Effector memory CD8-positive, alpha-beta T cell (primary cell): Measurements from ENCODE around the gene PACRG.

Source experiments
- ATAC-seq: fragments of 150-1000 bp; cut with Tn5 transposase; replicated peaks from 2 replicates; pipeline ENCODE4 v1.10.0; 2021; ENCODE audit warnings: mild to moderate bottlenecking, moderate library complexity
- DNase-seq, 3 experiments: peaks; one replicate each; pipeline ENCODE4 v3.0.0; 2021
- H3K27ac Mint-ChIP-seq, 2 donors: one replicate each; pipeline ENCODE4 v1.8.0; 2022; ENCODE audit warnings: mild to moderate bottlenecking in 2 of 2, mixed read lengths in 2 of 2, moderate library complexity in 2 of 2
- H3K27me3 Mint-ChIP-seq, 2 donors: one replicate each; pipeline ENCODE4 v1.8.0; 2022; ENCODE audit warnings: mixed read lengths in 2 of 2
- H3K36me3 Mint-ChIP-seq: one replicate; pipeline ENCODE4 v1.8.0; 2022; ENCODE audit warnings: mild to moderate bottlenecking, moderate library complexity, mixed read lengths; ENCODE audit not compliant: insufficient read depth
- H3K4me1 Mint-ChIP-seq, 2 donors: one replicate each; pipeline ENCODE4 v1.8.0; 2022; ENCODE audit warnings: low read depth in 2 of 2, mixed read lengths in 2 of 2
- H3K4me3 Mint-ChIP-seq, 2 donors: one replicate each; pipeline ENCODE4 v1.8.0; 2022; ENCODE audit warnings: mild to moderate bottlenecking in 2 of 2, mixed read lengths in 2 of 2, moderate library complexity in 2 of 2
- H3K9me3 Mint-ChIP-seq, 2 donors: one replicate each; pipeline ENCODE4 v1.8.0; 2022; ENCODE audit warnings: mixed read lengths in 2 of 2

PACRG gene

DNA sequence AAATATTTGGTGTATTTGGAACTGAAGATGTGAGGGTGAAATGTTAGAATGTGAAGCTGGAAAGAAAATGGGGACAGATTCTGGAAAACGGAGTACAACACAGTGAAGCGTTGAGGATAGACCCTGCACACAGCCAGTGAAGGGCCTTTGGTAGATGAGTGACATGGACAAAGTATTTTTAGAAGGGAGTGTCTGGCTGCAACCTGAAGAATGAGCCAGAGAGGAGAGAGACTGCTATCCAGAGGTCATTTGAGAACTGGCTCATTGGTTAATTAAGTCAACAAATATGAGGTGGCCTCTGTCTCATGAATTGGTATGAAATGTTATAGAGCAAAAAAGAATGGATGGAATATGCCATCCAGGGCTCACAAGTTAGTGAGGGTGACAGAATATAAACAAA lies 310.5 kb downstream of the PACRG start:
- Mint-ChIP-seq H3K4me3 (no peak overlapping the region), H3K27me3 (no peaks in the 10 kb centered on the region), H3K4me1 (no peaks in the 10 kb centered on the region), H3K9me3 (no peaks in the 10 kb centered on the region), H3K27ac (no peak overlapping the region), H3K36me3 (no peaks in the 10 kb centered on the region)
- ATAC-seq (no peak), DNase-seq (no peak)

DNA sequence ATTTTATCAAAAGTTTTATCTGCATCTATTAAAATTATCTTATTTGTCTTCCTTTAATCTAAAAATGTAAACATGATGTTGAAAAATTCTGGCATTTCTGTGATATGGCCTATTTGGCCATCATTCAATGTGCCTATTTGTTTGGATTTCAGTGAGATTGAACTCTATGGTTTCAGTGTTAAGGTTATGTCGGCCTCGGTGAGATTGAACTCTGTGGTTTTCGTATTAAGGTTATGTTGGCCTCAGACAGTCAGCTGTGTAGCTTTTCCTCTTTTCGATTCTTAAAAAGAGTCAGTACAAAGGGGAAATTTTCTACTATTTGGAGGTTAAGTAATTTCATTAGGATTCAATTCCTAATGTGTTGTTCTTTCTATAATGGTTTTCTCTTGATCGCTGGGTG lies 320.6 kb downstream of the PACRG start:
- DNase-seq (no peak), ATAC-seq (no peak)
- H3K36me3 Mint-ChIP-seq: no peaks in the 10 kb centered on the region
- H3K27ac Mint-ChIP-seq: no peak overlapping the region
- no peak overlapping the region for H3K4me3 Mint-ChIP-seq
- H3K9me3 Mint-ChIP-seq: peaks cover 5 to 6% of the 10 kb centered on the region in 2 donors
- no peaks in the 10 kb centered on the region for H3K27me3 Mint-ChIP-seq
- H3K4me1 Mint-ChIP-seq: no peaks in the 10 kb centered on the region

GRCh38 chr6:163053667-163054344 lies 326.0 kb downstream of the PACRG start:
- no peak for DNase-seq
- Mint-ChIP-seq H3K36me3 (no peaks in the 10 kb centered on the region), H3K27ac (no peak overlapping the region), H3K27me3 (no peaks in the 10 kb centered on the region), H3K9me3 (peaks cover 6% of the 10 kb centered on the region in 2 donors), H3K4me3 (no peak overlapping the region), H3K4me1 (no peaks in the 10 kb centered on the region)
- ATAC-seq: no peak

- Mint-ChIP-seq H3K36me3 (no peaks in the 10 kb centered on the region), H3K27me3 (no peaks in the 10 kb centered on the region), H3K9me3 (peaks cover 6% of the 10 kb centered on the region in 2 donors), H3K4me1 (no peaks in the 10 kb centered on the region), H3K4me3 (no peak overlapping the region), H3K27ac (no peak overlapping the region)
- no peak for ATAC-seq
- DNase-seq: no peak
These were observed 326.9 kb downstream of the PACRG start for GRCh38 chr6:163054641-163055040.

GRCh38 chr6:163057260-163057659 lies 329.5 kb downstream of the PACRG start:
- Mint-ChIP-seq H3K36me3 (no peaks in the 10 kb centered on the region), H3K27ac (no peak overlapping the region), H3K4me1 (no peaks in the 10 kb centered on the region), H3K27me3 (no peaks in the 10 kb centered on the region), H3K9me3 (peaks cover 6 to 7% of the 10 kb centered on the region in 2 donors), H3K4me3 (no peak overlapping the region)
- no peak for DNase-seq
- ATAC-seq: no peak

DNA sequence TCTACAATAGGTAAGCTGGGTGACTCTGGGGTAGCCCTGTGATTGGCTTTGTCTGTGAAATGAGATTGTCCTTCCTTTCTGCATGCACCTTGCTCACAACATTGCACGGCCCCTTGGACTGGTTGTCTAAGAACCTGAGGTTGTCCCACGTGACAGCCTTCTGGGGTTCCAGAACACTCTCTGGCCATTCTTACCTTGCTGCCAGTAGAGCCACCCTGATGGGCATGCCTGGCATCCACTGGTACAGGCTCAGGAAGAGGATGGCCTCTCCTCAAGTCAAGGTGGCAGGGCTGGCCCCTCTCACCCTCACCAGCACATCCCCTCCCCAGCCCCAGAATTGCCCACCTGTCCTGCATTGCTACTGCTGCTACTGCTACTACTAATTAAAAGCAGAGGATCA lies 335.0 kb downstream of the PACRG start:
- ATAC-seq: no peak
- H3K4me3 Mint-ChIP-seq: no peak overlapping the region
- H3K9me3 Mint-ChIP-seq: peaks cover 0 to 3% of the 10 kb centered on the region in 2 donors
- H3K27ac Mint-ChIP-seq: no peak overlapping the region
- DNase-seq: no peak
- peaks cover 0 to 6% of the 10 kb centered on the region in 2 donors for H3K27me3 Mint-ChIP-seq
- no peaks in the 10 kb centered on the region for H3K36me3 Mint-ChIP-seq
- H3K4me1 Mint-ChIP-seq: no peaks in the 10 kb centered on the region

GRCh38 chr6:163063561-163063960 lies 335.8 kb downstream of the PACRG start:
- H3K4me3 Mint-ChIP-seq: no peak overlapping the region
- ATAC-seq (no peak), DNase-seq (no peak)
- H3K27ac Mint-ChIP-seq: no peak overlapping the region
- no peaks in the 10 kb centered on the region for H3K36me3 Mint-ChIP-seq
- H3K27me3 Mint-ChIP-seq: peaks cover 0 to 6% of the 10 kb centered on the region in 2 donors
- H3K4me1 Mint-ChIP-seq: no peaks in the 10 kb centered on the region
- H3K9me3 Mint-ChIP-seq: peaks cover 0 to 4% of the 10 kb centered on the region in 2 donors

DNA sequence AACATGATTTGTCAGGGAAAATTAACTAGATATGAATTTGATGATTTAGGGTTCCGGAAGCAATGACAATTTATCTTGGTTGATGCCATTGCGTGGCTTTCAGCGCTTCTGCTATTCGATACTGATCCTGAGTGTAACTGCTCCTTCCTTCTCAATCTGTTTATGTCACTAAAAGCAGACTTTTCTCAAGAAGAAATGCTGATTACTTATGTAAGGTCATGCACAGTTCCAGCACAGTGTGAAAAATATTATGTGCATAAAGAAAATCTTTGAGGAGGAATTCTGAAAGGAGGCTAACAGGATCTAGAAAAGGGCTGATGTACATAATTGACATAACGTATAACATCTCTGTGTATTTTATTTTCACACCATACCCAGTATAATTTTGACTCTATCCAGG lies 336.6 kb downstream of the PACRG start:
- DNase-seq: no peak
- peaks cover 4% of the 10 kb centered on the region in 2 donors for H3K9me3 Mint-ChIP-seq
- H3K36me3 Mint-ChIP-seq: no peaks in the 10 kb centered on the region
- peaks cover 0 to 6% of the 10 kb centered on the region in 2 donors for H3K27me3 Mint-ChIP-seq
- H3K4me1 Mint-ChIP-seq: no peaks in the 10 kb centered on the region
- no peak for ATAC-seq
- no peak overlapping the region for H3K27ac Mint-ChIP-seq
- no peak overlapping the region for H3K4me3 Mint-ChIP-seq

DNA sequence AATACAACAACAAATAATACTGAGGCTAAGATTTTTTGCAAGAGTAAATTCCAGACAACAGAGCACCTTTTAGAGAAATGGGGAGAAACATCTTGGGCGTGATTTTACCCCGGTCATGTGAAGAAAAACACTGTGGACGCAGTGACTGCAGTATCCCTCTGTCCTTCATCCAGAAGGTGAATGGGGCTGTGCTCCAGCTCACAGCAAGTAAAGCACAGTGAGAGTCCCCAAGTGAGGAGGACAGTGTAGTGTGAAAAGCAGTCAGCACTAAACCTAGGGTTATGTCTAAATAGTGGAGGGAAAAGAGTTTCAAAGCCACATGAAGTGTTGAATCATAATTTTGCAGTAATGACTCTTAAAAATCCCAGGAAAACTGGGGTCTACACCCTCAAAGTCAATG lies 338.4 kb downstream of the PACRG start:
- no peaks in the 10 kb centered on the region for H3K4me1 Mint-ChIP-seq
- peaks cover 0 to 6% of the 10 kb centered on the region in 2 donors for H3K27me3 Mint-ChIP-seq
- H3K27ac Mint-ChIP-seq: no peak overlapping the region
- H3K9me3 Mint-ChIP-seq: peaks cover 4 to 7% of the 10 kb centered on the region in 2 donors
- no peak overlapping the region for H3K4me3 Mint-ChIP-seq
- DNase-seq (no peak), ATAC-seq (no peak)
- H3K36me3 Mint-ChIP-seq: no peaks in the 10 kb centered on the region

DNA sequence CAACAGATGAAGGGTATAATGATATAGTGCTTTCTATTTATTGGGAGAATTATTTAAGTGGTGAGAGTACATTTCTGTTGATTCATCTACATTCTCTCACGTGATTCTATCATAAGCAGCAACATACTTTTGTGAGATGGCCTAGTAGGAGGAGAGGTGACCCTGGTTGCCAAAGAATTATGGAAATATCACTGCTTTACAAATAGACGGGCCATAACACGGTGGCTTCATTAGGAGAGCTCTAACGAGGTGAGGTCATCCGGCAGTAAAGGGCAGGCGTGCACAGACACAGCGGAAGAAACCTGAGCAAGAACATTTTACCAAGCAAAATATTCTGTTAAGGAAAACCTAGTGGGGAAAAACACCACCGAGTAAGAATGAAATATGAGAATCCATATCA lies 349.4 kb downstream of the PACRG start:
- Mint-ChIP-seq H3K36me3 (no peaks in the 10 kb centered on the region), H3K9me3 (peaks cover 0 to 2% of the 10 kb centered on the region in 2 donors), H3K27ac (no peak overlapping the region), H3K27me3 (no peaks in the 10 kb centered on the region), H3K4me3 (no peak overlapping the region), H3K4me1 (no peaks in the 10 kb centered on the region)
- no peak for ATAC-seq
- DNase-seq: no peak

GRCh38 chr6:163078712-163079111 lies 350.9 kb downstream of the PACRG start:
- H3K9me3 Mint-ChIP-seq: no peaks in the 10 kb centered on the region
- DNase-seq: no peak
- no peak for ATAC-seq
- H3K27ac Mint-ChIP-seq: no peak overlapping the region
- no peaks in the 10 kb centered on the region for H3K36me3 Mint-ChIP-seq
- no peak overlapping the region for H3K4me3 Mint-ChIP-seq
- no peaks in the 10 kb centered on the region for H3K27me3 Mint-ChIP-seq
- no peaks in the 10 kb centered on the region for H3K4me1 Mint-ChIP-seq

DNA sequence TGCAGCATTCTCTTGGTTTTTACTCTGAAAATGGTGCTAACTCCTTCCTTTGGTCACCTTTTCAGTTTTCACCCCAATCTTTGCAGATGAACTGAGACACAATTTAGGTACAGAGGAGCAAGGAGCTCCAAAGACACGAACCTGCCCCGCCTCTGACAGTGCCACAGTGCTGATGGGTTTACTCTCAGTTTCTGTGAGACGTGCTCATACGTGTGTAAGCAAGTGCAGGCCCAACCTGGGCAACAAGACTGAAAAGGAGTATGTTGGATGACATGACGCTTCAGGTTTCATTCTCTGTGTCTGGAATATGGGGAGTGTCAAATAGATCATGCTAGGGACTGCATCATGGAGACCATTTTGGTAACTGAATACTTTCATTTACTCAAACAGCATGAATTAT lies 352.5 kb downstream of the PACRG start:
- H3K36me3 Mint-ChIP-seq: no peaks in the 10 kb centered on the region
- H3K27me3 Mint-ChIP-seq: no peaks in the 10 kb centered on the region
- no peaks in the 10 kb centered on the region for H3K4me1 Mint-ChIP-seq
- H3K4me3 Mint-ChIP-seq: no peak overlapping the region
- no peaks in the 10 kb centered on the region for H3K9me3 Mint-ChIP-seq
- H3K27ac Mint-ChIP-seq: no peak overlapping the region
- DNase-seq: no peak
- no peak for ATAC-seq

DNA sequence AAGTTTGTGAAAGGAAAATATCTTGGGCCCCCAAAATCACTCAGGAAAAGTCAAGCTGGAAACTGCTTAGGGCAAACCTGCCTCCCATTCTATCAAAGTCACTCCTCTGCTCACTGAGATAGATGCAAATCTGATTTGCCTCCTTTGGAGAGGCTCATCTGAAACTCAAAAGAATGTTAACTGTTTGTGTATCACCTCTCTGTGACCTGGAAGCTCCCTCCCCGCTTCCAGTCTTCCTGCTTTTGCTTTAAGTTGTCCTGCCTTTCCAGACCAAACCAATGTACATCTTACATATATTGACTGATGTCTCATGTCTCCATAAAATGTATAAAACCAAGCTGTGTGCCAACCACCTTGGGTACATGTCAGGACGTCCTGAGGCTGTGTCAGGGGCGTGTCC lies 355.4 kb downstream of the PACRG start:
- H3K9me3 Mint-ChIP-seq: peaks cover 6 to 10% of the 10 kb centered on the region in 2 donors
- H3K27ac Mint-ChIP-seq: no peak overlapping the region
- H3K36me3 Mint-ChIP-seq: no peaks in the 10 kb centered on the region
- H3K4me1 Mint-ChIP-seq: no peaks in the 10 kb centered on the region
- DNase-seq (no peak), ATAC-seq (no peak)
- no peak overlapping the region for H3K4me3 Mint-ChIP-seq
- peaks cover 0 to 6% of the 10 kb centered on the region in 2 donors for H3K27me3 Mint-ChIP-seq

GRCh38 chr6:163085426-163085825 lies 357.7 kb downstream of the PACRG start:
- H3K9me3 Mint-ChIP-seq: peaks cover 6 to 10% of the 10 kb centered on the region in 2 donors
- ATAC-seq (no peak), DNase-seq (no peak)
- H3K36me3 Mint-ChIP-seq: no peaks in the 10 kb centered on the region
- H3K4me1 Mint-ChIP-seq: no peaks in the 10 kb centered on the region
- H3K4me3 Mint-ChIP-seq: no peak overlapping the region
- peaks cover 0 to 6% of the 10 kb centered on the region in 2 donors for H3K27me3 Mint-ChIP-seq
- H3K27ac Mint-ChIP-seq: no peak overlapping the region
